ENCODE measurements around the gene CDC40. TPM values are rescaled to one million over a fixed set of nuclear protein-coding genes. Genes with fewer than 3 reads are reported as not detected.

CDC40 gene
- total RNA-seq, 1 donor: 27.5 TPM

DNA sequence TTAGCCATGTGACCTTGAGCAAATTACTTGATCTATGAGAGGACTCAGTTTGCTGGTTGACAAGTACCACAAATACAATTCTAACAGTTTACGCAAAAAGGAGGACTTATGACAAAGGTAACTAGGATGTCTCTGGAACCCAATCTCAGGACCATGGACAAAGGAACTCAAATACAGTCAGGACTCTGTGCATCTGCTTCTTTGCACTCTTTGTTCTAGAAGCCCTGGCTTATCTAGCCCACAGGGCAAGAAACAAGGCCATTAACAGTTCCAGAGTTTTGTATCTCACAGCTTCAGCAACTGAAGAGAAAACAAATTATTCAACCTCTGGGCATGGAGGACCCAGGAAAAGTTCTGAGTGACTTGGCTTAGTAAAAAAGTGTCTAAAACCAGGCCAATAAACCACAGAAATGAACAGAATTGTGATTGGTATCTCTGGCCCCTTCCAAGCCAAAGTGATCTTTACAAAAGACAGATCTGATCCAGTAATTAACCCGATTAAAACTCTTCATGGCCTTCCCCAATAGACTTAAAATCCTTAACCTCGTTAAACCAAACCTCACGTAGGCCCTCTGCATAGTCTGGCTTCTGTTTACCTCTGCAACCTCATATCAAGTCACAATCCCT is 6.6 kb upstream of the CDC40 start:
- Histone ChIP-seq H4K20me1 (ENCODE audit: insufficient read depth, low read length) (peaks cover 36% of the 10 kb centered on the region), H3K4me1 (ENCODE audit: insufficient read depth, low read length) (no peaks in the 10 kb centered on the region), H3K79me2 (ENCODE audit: insufficient read depth, low read length) (peaks cover 55% of the 10 kb centered on the region), H3K27me3 (ENCODE audit: insufficient read depth, low read length) (no peaks in the 10 kb centered on the region), H3K4me3 (ENCODE audit: insufficient read depth, low read length) (no peak overlapping the region), H3K9me3 (ENCODE audit: low read depth, low read length) (no peaks in the 10 kb centered on the region), H3K36me3 (ENCODE audit: insufficient read depth, low read length) (no peaks in the 10 kb centered on the region), H3K4me2 (ENCODE audit: insufficient read depth, low read length) (no peak overlapping the region), H3K27ac (ENCODE audit: low read depth, low read length) (no peak overlapping the region), H2AFZ (ENCODE audit: low read length) (no peak overlapping the region)
- DNase-seq (ENCODE audit: insufficient read length, low spot score, missing footprints): no peak
- TF ChIP-seq, protein P1, sequence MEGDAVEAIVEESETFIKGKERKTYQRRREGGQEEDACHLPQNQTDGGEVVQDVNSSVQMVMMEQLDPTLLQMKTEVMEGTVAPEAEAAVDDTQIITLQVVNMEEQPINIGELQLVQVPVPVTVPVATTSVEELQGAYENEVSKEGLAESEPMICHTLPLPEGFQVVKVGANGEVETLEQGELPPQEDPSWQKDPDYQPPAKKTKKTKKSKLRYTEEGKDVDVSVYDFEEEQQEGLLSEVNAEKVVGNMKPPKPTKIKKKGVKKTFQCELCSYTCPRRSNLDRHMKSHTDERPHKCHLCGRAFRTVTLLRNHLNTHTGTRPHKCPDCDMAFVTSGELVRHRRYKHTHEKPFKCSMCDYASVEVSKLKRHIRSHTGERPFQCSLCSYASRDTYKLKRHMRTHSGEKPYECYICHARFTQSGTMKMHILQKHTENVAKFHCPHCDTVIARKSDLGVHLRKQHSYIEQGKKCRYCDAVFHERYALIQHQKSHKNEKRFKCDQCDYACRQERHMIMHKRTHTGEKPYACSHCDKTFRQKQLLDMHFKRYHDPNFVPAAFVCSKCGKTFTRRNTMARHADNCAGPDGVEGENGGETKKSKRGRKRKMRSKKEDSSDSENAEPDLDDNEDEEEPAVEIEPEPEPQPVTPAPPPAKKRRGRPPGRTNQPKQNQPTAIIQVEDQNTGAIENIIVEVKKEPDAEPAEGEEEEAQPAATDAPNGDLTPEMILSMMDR (IDR thresholded peaks at IDR 0.05; ENCODE audit: extremely low read depth, low read depth, low read length): no peak

DNA sequence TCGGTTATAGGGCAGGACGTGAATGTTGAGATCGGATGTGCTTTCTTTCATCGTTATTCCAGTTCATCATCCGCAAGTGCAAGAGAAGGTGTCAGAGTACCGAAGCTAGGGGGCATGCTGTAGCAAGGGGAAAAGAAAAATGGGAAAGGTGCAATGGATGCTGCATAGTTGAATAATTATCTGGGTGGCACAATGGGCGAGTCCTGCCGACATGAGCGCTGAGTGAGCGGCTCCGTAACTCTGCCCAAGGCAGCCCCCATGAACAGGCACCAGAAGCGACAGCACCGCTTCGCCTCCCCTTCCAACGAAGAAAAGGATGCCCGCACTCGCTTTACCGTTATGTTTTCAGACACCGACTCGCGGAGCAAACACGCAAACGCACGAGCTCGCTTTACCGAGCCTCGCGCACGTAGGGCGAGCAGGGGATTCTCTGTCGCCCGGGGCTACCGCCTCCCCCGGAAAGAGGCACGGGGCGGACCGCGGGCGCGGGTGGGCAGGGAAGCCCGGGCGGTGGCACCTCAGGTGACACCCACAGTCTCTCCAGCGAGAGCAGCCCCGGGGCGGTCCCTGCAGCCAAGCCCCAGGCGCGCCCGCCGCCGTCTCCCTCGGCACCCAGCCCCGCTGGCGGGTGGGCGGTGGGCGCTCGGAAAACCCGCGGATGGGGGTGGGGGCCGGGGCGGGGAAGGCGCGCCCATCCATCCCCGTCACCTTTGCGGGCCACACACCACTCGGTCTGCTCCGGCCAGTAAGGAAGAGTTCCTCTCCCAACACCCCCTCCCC is 1.4 kb upstream of the CDC40 start:
- Histone ChIP-seq H3K36me3 (ENCODE audit: insufficient read depth, low read length) (no peaks in the 10 kb centered on the region), H3K79me2 (ENCODE audit: insufficient read depth, low read length) (peaks cover 63% of the 10 kb centered on the region), H3K4me3 (ENCODE audit: insufficient read depth, low read length) (peak overlapping the region; percentile 85), H3K4me1 (ENCODE audit: insufficient read depth, low read length) (peaks cover 16% of the 10 kb centered on the region), H3K27me3 (ENCODE audit: insufficient read depth, low read length) (no peaks in the 10 kb centered on the region), H3K9me3 (ENCODE audit: low read depth, low read length) (no peaks in the 10 kb centered on the region), H2AFZ (ENCODE audit: low read length) (peak overlapping the region; percentile 98), H4K20me1 (ENCODE audit: insufficient read depth, low read length) (peaks cover 19% of the 10 kb centered on the region), H3K27ac (ENCODE audit: low read depth, low read length) (peak overlapping the region; percentile 90), H3K4me2 (ENCODE audit: insufficient read depth, low read length) (peak overlapping the region; percentile 90)
- peak; percentile 71 for DNase-seq (ENCODE audit: insufficient read length, low spot score, missing footprints)
- TF ChIP-seq, protein P1 (IDR thresholded peaks at IDR 0.05; ENCODE audit: extremely low read depth, low read depth, low read length): peak; percentile 58

DNA sequence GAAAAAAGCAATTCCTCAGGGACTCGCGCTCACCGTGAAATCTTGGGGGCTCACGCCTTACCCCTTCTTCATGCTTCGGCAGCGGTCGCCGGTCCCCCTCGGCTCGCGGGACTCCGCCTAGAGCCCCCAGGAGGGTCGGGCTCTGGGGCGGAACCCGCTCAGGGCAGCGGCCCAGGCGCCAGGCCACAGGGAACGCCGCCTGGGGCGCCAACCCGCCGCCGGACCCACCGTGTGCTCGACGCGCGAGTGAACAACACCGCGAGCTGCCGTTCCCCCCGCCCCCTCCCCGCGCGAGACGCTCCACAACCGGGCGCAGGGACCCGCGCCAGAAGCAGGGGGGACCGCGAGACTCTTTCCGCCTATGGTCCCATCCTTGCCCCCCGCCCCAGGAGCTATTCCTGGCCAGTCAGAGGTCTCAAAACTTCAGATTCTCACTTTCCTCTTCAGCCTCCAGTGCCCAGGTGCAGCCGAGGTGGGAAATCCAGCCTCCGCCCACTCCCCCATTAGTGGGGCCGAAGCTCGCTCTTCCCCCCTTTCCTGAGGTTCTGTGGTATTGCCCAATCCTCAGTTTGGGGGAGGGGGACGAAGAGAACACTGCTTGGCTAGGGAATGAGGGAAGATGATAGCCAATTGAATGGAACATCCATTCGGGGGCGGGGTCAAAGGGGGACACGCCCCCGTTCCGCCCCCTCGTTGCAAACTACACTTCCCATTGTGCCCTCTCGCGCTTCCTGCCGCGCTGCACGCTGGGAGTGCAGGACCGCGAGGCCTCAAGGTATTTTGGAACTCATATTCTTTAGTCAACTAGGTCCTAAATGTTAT is 610 bp upstream of the CDC40 start, which contains the start of gene WASF1:
Gene WASF1, minus strand, starts transcription at position 265 of the 822 bp plus-strand sequence. CDS start 52,069 bp downstream, outside the sequence.
- Histone ChIP-seq H3K27me3 (ENCODE audit: insufficient read depth, low read length) (no peaks in the 10 kb centered on the region), H3K4me2 (ENCODE audit: insufficient read depth, low read length) (peak within 1 kb of the TSS; percentile 90), H2AFZ (ENCODE audit: low read length) (peak within 1 kb of the TSS; percentile 98), H3K36me3 (ENCODE audit: insufficient read depth, low read length) (no peaks in the 10 kb centered on the region), H4K20me1 (ENCODE audit: insufficient read depth, low read length) (peaks cover 14% of the 10 kb centered on the region), H3K4me1 (ENCODE audit: insufficient read depth, low read length) (peaks cover 16% of the 10 kb centered on the region), H3K79me2 (ENCODE audit: insufficient read depth, low read length) (peaks cover 66% of the 10 kb centered on the region), H3K27ac (ENCODE audit: low read depth, low read length) (peak within 1 kb of the TSS; percentile 90), H3K9me3 (ENCODE audit: low read depth, low read length) (no peaks in the 10 kb centered on the region), H3K4me3 (ENCODE audit: insufficient read depth, low read length) (peak within 1 kb of the TSS; percentile 85)
- TF ChIP-seq, protein P1 (IDR thresholded peaks at IDR 0.05; ENCODE audit: extremely low read depth, low read depth, low read length): no peak
- DNase-seq (ENCODE audit: insufficient read length, low spot score, missing footprints): peak; percentile 95
